Measurements from ENCODE around the gene TIAL1.
"Not testable (repeated sequence)": the region's sequence is repeated elsewhere in the genome, so short reads cannot be mapped to it uniquely, and the experiment has no call there.

Gene TIAL1

GRCh38 chr10:119546009-119546408 lies 50.8 kb downstream of the TIAL1 start:
- DNase-seq, result no peak

DNA sequence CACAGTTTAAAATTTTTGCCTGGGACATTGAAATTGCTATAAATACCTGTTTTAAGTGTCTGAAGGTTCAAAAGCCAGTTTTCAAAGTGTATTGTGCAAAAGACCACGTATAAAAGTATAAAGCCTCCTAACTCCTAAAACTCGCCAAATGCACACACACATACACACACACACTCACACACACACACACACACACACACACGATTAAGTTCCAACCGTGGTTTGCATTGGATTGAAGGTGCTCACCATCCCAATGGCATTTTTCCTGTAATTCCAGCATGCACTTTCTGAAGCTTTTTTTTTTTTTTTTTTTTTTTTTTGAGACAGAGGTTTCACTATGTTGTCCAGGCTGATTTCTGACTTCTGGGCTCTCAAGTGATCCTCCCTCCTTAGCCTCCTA lies 51.5 kb downstream of the TIAL1 start:
- DNase-seq, result no peak

- no peak for DNase-seq
Observed at GRCh38 chr10:119543814-119544642, 52.7 kb downstream of the TIAL1 start.

DNA sequence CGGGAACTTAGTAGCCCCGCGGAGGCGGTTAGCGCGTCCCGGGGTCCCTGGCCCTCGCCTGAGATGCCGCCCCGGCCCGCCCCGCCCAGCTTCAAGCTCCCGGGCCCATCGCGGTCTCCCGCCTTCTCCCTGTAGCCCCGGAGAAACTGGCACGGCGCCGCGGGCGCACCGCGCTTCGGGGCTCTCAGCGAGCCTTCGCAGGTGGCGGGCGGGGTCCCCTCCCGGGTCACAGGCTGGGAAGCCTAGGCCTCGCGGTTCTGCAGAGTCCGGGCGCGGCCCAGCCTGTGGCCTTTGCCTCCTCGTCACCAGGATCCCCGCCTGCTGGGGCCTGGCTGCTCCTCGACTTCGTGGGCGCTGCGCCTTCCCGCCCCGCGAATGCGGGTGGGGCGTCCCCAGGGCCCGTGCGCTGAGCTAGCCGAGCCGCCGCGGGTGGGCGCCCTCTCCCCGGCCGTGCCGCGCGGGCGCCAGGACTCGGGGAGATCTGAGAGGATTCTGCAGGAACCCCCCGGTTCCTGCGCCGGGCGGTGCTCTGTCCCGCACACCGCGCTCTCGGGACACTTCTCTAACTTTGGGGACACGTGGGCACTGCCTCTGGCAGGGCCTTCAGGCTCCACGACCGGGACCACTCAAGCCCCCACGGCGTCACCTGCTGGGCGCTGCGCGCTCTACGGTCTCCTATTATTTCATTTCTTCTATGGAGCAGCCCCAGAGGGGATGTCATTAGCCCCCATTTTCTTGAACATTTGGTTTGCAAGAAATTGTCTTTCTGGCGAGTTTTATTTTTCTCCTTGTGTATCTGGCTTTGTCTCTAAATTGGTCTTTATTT lies 53.6 kb downstream of the TIAL1 start:
- peak; percentile 72 for DNase-seq

DNA sequence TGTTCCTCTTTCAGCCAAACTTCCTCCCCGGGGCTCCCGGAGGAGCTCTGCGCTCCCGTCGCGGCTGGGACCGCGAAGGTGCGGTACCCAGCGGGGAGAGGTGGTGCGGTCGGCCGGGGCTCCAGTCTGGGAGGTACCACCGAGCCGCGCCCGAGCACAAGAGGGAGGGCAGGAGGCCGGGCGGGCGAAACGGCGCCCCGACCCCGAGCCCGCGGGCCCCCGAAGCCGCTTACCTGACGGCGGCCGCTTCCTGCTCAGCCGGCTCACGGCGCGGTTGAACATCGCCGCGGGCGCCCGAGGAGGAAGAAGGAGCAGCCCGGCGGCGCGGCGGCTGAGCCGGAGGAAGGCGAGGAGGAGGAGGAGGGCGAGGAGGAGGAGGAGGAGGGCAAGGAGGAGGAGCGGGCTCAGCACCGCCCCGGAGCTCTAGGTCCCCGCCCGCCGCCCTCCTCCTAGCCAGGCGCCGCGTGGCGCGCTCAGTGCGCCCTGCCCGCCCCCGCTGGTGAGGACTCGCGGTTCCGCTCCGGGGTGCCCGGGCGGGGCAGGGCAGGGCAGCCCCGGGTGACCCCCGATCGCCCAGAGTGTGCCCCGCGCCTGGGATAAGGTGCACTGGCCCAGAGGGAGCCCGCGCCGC lies 54.3 kb downstream of the TIAL1 start, which contains the start of gene RGS10:
Gene RGS10, minus strand, starts transcription at position 363 of the 631 bp plus-strand sequence. Its CDS starts 81 bp downstream, at position 282.
- DNase-seq, result peak; percentile 91

- peak; percentile 79 for DNase-seq
Observed at GRCh38 chr10:119541459-119542356, 55.1 kb downstream of the TIAL1 start.

DNA sequence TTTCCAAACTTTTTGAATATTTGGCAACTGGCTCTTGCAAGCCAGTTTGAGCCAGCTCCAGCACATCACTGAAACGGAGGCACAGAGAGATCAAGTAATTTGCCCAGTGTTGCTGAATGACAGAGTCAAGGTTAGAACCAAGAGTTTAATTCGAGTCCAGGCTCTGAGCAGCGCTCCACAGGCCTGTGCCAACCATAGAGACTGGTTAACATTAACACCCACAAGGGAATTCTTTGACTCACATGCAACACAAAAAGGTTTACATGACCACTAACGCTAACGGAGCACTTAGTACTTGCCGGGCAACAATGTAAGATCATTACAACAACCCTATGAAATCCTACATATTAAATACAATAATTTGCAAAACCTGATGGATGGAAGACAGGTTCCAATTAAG lies 55.7 kb downstream of the TIAL1 start:
- no peak for DNase-seq

GRCh38 chr10:119540038-119540437 lies 56.7 kb downstream of the TIAL1 start:
- no peak for DNase-seq

DNA sequence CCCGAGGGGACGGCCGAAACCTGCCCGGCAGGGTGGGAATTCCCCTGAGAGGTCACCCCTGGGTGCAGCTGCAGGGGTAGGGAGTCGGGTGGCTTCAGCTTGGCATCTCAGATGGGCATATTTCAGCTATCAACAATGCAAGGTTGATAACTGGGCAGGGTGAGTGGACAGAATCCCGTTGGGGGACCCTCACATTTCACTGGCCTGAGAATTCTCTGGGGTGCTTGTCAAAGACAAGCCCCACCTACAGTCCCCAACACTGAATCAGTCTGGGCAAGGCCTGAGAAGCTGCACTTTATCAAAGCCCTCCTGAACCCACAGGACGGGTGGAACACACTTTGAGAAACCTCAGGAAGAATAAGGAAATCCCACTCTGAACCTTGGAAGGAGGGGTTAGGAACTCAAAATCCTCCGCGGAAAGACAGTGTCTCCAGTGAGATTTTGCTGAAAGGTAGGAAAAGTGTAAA lies 57.4 kb downstream of the TIAL1 start:
- no peak for DNase-seq

- peak; percentile 57 for DNase-seq
Observed at GRCh38 chr10:119538632-119539358, 58.0 kb downstream of the TIAL1 start.

GRCh38 chr10:119537953-119538630 lies 58.7 kb downstream of the TIAL1 start:
- DNase-seq, result no peak

DNA sequence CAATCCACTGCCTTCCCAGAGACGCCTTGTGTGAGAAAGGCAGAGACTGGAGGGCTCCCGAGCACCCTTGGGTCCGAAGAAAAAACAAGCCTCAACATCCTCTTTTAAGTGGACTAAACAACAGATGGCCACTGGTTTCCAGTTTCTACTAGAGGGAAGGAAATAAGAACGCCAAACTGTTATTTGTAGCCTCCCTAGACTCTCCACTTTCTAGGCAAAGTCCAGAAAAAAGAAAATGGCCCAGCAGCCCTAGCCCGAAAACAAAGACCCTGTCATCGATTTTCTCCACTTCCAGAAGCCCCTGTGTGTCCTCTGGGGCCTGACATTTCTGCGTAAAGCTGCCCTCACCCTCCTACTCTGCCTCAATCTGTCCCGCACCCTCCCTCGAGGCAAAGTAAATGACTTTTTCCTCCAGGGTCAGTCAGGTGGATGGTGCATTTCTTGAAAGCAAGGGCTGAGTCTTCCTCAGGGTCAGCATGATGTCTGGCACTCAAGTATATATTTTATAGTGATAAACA lies 60.2 kb downstream of the TIAL1 start:
- DNase-seq, result no peak

DNA sequence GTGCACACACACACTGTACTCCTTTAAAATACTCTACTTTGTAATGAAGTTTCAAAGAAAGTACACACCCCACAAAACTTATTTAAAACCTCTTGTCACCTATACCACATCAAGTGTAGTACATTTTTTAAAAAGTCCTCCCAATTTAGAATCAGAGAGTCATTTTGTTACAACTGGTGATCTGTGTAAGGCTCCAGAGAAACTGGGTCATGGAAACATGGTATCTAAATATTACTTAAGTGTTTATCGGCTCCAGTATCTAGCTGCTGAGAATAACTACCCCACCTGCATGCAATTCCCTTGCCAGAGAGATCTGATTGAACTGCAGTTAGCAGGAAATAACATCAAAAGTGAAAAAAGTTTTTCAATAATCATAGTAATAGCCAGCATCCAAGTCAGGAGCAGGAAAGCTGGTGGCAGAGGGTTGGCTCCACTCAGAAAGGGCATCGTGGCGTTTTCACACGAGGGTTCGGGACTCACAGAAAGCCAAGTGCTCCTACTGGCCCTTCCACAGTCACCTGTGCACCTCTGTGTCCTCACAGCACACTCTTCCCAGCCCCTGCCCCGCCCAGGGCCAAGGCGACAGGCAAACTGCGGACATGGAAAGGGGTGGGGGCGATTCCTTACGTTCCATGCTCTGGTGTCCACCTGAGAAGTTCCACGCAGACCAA lies 60.8 kb downstream of the TIAL1 start:
- no peak for DNase-seq

DNA sequence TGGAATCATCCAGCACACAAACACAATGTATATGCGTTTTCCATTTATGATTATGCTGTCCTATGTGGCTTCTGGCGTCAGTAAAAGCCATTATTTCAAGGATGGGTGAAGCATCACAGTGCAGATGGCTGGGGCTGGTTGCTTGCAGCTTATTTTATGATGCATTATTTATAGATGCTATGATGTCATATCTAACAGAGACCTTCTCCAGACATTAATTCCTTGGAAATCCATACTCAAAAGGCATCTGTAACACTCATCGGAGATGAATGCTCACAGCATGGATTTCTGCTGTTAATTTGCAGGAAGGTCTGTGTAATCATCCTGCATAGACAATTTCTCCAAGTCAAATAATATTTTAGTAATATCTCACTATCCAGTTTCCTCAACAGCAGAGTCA lies 61.5 kb downstream of the TIAL1 start:
- no peak for DNase-seq

DNA sequence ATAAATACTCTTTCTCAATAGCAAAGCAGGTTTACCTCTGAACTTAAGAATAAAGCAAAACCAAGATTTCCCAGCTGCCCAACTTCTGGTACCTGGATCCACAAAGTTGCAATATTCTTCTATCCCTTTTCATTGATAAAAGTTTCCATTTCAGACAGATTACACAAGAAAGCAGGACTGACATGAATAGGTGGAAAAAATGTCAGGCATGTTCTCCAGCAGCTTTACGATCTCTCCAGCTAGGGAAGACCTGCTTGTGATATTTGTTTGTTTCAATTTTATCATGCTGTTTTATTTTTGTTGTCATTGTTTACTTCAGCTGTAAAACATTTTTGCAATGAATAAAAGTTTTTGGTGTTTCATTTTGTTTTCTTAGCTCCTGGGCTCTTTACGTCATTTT lies 63.3 kb downstream of the TIAL1 start:
- DNase-seq, result no peak

DNA sequence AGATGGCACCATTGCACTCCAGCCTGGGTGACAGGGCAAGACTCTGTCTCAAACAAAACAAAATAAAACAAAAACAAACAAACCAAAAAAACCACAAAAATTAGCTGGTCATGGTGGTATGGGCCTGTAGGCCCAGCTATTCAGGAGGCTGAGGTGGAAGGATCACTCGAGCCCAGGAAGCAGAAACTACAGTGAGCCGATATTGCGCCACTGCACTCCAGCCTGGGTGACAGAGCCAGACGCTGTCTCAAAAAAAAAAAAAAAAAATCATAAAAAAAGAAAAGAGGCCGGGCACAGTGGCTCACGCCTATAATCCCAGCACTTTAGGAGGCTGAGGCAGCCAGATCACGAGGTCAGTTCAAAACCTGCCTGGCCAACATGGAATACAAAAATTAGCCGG lies 64.0 kb downstream of the TIAL1 start:
- not testable (repeated sequence) for DNase-seq

DNA sequence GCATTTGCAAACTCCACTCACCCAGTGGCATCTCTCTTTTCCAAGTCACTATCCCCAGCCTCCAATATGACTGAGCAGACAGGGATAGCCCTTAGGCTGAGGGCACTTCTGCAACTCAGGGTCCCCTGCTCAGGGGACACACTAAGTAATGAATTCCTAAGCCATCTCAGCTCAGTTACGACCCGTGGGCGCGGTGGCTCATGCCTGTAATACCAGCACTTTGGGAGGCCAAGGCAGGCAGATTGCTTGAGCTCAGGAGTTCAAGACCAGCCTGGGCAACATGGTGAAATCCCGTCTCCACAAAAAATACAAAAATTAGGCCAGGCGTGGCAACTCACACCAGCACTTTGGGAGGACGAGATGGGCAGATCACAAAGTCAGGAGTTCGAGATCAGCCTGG lies 64.5 kb downstream of the TIAL1 start:
- DNase-seq, result not testable (repeated sequence)

- no peak for DNase-seq
Observed at GRCh38 chr10:119531067-119531466, 65.7 kb downstream of the TIAL1 start.

- DNase-seq, result not testable (repeated sequence)
Observed at GRCh38 chr10:119528663-119529237, 68.0 kb downstream of the TIAL1 start.

Measured in activated CD8-positive, alpha-beta memory T cell treated with anti-CD3 and anti-CD28 coated beads, Interleukin-2, amount 50 U/mL, for 4 hours (primary cell).